HG03135 (cell line): Measurements from ENCODE around the gene CNOT10.
"Not testable (repeated sequence)": the region's sequence is repeated elsewhere in the genome, so short reads cannot be mapped to it uniquely, and the experiment has no call there.

Experiments used
- ATAC-seq: cut with Tn5 transposase; IDR thresholded peaks from one replicate; pipeline ENCODE4 v1.9.1; 2021; ENCODE audit warnings: mild to moderate bottlenecking, moderate library complexity; ENCODE audit not compliant: unreplicated experiment

The CNOT10 gene

DNA sequence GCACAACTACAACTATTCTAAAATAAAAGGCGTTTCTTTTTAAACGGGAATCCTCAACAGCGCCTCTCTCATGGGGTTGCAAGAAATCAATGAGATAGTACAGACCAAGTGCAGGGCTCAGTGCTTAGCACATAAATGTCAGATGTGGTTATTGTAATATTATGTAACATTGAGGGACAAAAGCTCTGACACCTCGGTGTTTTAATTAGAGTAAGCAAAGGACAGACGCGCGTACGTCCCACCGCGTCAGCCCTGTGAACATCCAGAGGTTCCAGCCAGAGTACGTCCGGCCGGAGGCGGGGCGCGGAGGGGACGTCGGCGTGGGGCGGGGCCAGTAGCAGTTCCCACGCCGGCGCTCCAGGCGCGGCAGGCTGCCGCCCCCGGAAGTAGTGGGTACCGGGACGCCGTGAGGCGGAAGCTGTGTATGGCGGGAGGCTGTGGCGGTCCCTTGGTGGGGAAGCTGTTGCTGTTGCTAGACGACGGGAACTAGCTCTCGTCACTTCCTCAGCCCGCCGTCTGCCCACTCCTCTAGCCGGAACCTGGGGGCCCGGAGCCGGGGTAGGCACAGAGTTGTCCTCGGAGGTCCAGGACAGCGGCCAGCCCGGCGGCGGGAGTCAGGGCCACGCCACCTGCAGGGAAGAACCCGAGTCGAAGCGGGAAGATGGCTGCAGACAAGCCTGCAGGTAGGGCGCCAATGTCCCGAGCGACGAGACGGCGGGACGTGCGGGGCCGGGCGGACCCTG lies at the start of gene CNOT10:
CNOT10 (plus strand) TSS at position 389 of the 743 bp plus-strand sequence; CDS start at position 662, 273 bp downstream.
- peak; percentile 98 for ATAC-seq

GRCh38 chr3:32640939-32641338 lies 44.0 kb upstream of the CNOT10 start:
- no peak for ATAC-seq

GRCh38 chr3:32641356-32641755 lies 43.6 kb upstream of the CNOT10 start:
- ATAC-seq: no peak

GRCh38 chr3:32643354-32643753 lies 41.6 kb upstream of the CNOT10 start:
- no peak for ATAC-seq

DNA sequence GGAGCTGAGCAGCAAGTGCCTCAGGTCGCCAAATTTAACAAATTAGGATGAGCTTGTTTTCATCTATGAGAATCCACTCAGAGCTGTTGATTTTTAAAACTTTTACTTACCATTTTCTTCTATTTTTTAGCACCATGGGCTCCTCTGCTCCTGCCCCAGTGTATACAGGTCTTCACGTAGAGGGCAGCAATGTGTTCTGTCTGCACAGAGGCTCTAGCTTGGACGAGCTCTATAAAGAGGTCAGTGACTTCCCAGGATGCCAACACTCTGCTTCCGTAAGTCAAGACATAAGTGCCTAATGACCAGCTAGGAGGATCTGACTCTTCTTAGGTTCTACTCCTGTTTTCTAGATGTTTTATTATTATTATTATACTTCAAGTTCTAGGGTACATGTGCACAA lies 41.2 kb upstream of the CNOT10 start:
- no peak for ATAC-seq

DNA sequence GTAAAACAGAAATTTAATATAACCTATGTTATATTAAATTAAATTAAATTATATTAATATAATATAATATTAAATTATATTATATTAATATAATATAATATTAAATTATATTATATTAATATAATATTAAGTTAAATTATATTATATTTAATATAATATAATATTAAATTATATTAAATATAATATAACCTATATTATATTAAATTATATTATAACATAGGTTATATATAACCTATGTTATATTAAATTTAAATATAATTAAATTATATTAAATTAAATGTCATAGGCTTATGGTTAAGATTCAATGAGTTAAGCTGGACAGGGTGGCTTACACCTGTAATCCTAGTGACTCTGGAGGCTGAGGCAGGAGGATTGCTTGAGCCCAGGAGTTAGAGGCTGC lies 40.6 kb upstream of the CNOT10 start:
- no peak for ATAC-seq

- ATAC-seq: no peak
Observed at GRCh38 chr3:32646761-32647160, 38.2 kb upstream of the CNOT10 start.

DNA sequence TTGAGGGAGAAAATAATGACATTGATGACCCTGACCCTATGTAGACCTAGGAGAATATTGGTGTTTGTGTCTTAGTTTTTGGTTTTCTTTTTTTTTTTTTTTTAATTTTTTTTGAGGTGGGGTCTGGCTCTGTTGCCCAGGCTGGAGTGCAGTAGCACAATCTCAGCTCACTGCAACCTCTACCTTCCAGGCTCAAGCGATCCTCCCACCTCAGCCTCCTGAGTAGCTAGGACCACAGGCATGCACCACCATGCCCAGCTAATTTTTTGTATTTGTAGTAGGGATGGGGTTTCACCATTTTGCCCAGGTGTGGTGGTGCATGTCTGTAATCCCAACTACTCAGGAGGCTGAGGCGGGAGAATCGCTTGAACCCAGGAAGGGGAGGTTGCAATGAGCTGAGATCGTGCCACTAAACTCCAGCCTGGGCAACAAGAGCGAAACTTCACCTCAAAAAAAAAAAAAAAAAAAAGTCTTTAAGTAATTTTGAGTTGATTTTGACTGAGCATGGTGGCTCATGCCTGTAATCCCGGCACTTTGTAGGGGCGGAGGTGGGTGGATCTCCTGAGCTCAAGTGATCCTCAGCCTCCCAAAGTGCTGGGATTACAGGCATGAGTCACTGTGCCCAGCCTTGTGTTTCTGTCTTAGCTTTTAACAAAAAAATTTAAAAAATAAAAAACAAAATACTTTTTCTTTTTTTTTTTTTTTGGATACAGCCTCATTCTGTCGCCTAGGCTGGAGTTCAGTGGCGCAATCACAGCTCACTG lies 32.5 kb upstream of the CNOT10 start:
- ATAC-seq: not testable (repeated sequence)

DNA sequence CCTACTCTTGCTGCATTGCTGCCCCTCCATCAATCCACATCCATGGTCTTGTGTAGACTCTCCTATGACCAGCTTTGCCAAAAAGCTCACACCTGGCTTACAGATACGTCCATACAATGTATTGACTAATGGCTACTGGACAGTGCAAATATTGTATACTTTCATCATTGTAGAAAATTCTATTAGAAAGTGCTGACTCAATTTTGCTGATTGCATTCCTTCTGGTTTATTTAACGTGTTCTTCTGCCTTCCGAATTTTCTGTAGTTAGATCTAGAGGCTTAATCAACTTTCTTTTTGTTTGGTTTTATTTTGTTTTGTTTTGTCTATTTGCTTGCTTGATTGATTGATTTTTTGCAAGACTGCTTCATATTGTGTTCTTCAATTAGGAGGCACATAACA lies 29.8 kb upstream of the CNOT10 start:
- ATAC-seq: no peak

DNA sequence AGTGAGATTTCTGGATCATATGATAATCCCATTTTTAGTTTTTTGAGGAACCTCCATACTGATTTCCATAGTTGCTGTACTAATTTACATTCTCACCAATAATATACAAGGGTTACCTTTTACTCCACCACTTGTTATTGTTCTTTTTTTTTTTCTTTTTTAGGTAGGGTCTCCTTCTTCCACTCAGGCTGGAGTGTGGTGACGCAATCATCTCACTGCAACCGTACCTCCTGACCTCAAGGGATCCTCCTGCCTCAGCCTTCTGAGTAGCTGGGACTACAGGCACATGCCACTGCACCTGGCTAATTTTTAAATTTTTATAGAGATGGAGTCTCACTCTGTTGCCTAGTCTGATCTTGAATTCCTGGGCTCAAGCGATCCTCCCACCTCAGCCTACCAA lies 24.4 kb upstream of the CNOT10 start:
- ATAC-seq: no peak

GRCh38 chr3:32662647-32663046 lies 22.3 kb upstream of the CNOT10 start:
- ATAC-seq: no peak

- not testable (repeated sequence) for ATAC-seq
Observed at GRCh38 chr3:32664630-32665075, 20.3 kb upstream of the CNOT10 start.

GRCh38 chr3:32667072-32667582 lies 17.9 kb upstream of the CNOT10 start:
- ATAC-seq: no peak

DNA sequence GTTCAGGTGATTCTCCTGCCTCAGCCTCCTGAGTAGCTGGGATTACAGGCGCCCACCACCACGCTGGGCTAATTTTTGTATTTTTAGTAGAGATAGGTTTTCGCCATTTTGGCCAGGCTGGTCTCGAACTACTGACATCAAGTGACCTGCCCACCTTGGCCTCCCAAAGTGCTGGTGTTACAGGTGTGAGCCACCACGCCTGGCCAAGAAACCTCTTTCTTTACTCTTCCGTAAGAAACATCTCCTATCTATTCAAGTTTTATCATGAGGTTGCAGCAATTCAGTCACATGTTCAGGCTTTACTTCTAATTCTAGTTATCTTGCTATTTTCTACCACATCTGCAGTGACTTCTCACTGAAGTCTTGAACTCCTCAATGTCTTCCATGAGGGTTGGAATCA lies 15.8 kb upstream of the CNOT10 start:
- ATAC-seq: not testable (repeated sequence)

DNA sequence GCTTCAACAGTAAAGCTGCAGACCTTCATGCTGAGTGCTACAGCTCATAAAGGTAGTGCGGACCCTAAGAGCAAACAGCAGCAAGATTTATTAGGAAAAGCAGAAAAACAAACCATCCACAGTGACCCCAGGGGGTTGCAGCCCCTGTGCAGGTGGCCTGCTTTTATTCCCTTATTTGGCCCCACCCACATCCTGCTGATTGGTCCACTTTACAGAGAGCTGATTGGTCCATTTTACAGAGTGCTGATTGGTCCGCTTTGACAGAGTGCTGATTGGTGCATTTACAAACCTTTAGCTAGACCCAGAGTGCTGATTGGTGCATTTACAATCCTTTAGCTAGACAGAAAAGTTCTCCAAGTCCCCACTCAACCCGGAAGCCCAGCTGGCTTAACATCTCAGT lies 11.3 kb upstream of the CNOT10 start:
- not testable (repeated sequence) for ATAC-seq

DNA sequence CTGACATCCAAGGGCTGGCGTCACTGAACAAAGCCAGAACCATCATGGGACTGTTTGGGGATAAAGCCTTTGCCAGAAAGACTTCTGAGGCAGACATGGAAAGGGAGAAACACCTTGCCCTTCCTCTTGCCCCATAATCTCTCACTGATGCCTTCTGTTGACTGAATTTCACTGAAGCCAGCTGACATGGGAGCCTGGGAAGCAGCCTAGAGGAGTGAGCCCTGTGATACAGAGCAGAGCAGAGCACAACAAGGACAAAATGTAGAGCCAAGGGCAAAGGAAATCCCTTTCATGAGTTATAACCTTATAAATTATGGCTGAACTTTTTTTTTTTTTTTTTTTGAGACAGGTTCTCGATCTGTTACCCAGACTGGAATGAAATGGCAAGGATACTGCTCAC lies 9.8 kb upstream of the CNOT10 start:
- ATAC-seq: no peak

DNA sequence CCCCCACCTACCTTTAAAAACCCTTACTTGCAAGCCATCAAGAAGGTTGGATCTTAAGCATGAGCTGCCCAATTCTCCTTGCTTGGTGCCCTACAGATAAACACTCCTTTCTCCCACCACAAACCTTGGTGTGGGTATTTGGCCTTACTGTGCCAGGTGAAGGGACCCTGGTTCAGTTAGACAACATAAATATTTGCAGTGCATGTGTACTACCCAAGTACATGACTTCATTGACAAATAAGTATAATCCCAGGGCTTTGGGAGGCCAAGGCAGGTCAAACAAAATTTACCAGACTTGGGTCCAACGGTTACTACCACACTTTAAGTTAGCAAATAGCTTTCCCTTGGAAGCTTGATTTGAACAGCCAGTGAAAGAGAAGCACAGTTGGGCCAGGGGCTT lies 9.3 kb upstream of the CNOT10 start:
- ATAC-seq: no peak

DNA sequence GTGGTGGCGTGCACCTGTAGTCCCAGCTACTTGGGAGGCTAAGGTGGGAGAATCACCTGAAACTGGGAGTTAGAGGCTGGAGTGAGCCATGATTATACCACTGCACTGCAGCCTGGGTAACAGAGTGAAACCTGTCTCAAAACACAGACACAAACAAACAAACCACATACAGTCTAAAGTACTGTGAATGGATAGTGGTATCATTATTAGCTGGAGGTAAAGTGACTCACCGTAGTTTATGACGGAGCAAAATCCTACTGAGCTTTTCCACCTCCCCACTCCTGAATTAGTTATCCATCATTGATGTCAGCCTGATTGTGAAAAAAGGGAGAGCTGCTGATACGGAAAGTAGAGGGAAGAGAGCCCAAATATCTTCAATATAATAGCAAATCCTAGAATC lies 3.2 kb upstream of the CNOT10 start:
- ATAC-seq: no peak

GRCh38 chr3:32684029-32684799 lies 774 bp upstream of the CNOT10 start:
- ATAC-seq: no peak

DNA sequence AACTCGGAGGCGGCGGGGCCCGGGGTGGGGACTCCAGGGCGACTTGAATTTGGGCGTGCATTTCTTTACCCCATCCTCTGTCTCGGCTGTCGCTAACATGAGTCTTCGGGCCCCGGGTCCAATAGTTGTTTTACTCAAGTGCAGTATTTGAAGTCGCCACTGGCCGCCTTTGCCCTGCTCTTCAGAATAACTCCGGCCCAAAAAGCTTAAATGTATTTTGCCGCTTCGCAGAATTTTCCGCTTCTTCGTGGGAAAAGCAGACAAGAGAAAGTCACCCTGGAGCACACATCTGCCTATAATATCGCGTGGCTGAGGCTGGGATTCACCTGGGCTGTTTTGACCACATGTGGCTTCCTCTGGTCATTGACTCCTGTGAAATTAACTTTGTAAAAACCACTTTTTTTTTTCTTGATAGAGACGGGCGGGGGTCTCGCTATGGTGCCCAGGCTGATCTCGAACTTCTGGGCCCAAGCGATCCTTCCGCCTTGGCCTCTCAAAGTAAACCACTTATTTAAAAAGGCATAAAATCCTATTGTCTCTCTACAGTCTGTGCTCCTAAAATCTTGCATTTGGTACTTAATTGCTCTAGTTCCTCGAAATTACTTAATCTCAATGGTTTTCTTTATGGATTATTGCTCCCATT lies 676 bp downstream of the CNOT10 start:
- ATAC-seq: peak; percentile 18

DNA sequence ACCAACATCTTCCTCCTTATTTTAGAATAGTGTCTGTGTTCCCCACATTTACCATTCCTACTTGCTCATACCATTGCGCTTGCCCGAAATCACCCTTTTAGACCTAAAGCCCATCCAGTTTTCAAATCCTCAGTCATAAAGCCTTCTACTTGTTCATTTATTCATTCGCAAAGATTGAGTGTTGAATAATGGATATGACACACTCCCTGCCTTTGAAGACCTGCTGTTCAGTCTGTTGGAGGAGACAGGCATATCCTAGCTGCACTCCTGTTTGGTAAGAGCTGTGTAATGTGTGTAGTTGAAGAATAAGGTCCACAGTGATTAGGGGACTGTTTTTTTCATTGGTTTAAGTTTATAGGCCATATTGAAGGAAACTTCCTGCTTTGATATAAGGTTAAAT lies 1.7 kb downstream of the CNOT10 start:
- ATAC-seq: no peak
